Mucosa of rectum (tissue), 2 donors: ENCODE results near the gene RALGDS.

Experiments used
- H3K27ac ChIP-seq, 2 donors: one replicate each; pipeline ENCODE4 v1.7.0; 2013; ENCODE audit warnings: inconsistent platforms in 2 of 2, low read depth in 2 of 2, low read length in 2 of 2
- H3K27me3 ChIP-seq, 2 donors: one replicate each; pipeline ENCODE4 v1.7.0; 2013; ENCODE audit warnings: low read length in 2 of 2; ENCODE audit not compliant: control insufficient read depth in 2 of 2, insufficient read depth in 2 of 2
- H3K36me3 ChIP-seq, 2 donors: one replicate each; pipeline ENCODE4 v1.7.0; 2013; ENCODE audit warnings: low read length in 2 of 2; ENCODE audit not compliant: control insufficient read depth in 2 of 2, insufficient read depth in 2 of 2
- H3K4me1 ChIP-seq, 2 donors: one replicate each; pipeline ENCODE4 v1.7.0; 2013; ENCODE audit warnings: low read length in 2 of 2, mild to moderate bottlenecking in 1 of 2; ENCODE audit not compliant: control insufficient read depth in 2 of 2, insufficient read depth in 2 of 2
- H3K4me3 ChIP-seq, 2 donors: one replicate each; pipeline ENCODE4 v1.7.0; 2013; ENCODE audit warnings: low read length in 2 of 2
- H3K9ac ChIP-seq, 2 donors: one replicate each; pipeline ENCODE4 v1.7.0; 2013; ENCODE audit warnings: low read length in 2 of 2, low read depth in 1 of 2, mild to moderate bottlenecking in 1 of 2
- H3K9me3 ChIP-seq, 2 donors: one replicate each; pipeline ENCODE4 v1.7.0; 2013; ENCODE audit warnings: low read length in 2 of 2; ENCODE audit not compliant: control insufficient read depth in 2 of 2
- donor health status: healthy.
- donor health status: Normal muscosa, but diverticular disease.

Gene RALGDS

GRCh38 chr9:133126697-133127339 lies 5.8 kb upstream of the RALGDS start:
- peak overlapping the region; percentile 42 to 44 for H3K9ac ChIP-seq
- H3K27me3 ChIP-seq: no peaks in the 10 kb centered on the region
- peak overlapping the region; percentile 67 to 78 for H3K27ac ChIP-seq
- H3K4me3 ChIP-seq: peak overlapping the region; percentile 28 to 44
- no peaks in the 10 kb centered on the region for H3K36me3 ChIP-seq
- peaks cover 28 to 57% of the 10 kb centered on the region in 2 donors for H3K4me1 ChIP-seq
- no peaks in the 10 kb centered on the region for H3K9me3 ChIP-seq

DNA sequence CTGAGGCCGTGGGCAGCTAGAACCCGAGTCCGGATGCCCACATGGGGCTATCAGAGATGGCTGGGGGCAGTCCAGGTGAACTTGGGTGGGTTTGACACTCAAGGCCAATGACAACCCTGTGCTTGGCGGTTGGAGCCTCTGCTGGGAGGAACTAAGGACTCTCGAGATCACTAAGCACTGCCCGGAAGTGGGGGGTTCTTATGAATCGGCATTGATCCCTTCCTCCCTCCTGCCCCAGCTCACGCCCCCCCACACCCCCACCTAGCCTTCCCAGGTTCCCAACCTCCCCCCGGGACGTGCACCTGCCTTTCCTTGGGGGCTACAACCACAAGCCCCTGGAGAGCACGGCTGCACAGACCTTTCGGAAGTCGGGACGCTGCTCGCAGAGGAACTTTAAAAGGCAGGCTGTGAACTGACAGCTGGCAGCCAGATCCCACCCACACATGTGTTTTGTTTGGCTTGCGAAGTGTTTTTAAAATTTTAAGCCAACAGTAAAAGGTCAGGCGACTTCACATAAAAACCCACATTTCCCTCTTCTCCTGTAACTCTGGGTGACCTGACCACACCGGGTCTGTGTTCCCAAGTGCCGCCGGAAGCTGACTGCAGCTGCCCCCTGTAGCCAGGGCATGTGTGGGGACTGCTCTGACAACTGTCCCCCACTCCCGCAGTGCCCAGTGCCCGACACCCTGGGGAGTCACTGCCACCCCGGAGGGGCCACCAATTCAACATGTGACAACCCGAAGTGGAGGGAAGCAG lies 5.1 kb upstream of the RALGDS start:
- H3K9ac ChIP-seq: peak overlapping the region; percentile 42 to 44
- no peaks in the 10 kb centered on the region for H3K9me3 ChIP-seq
- H3K36me3 ChIP-seq: no peaks in the 10 kb centered on the region
- H3K4me3 ChIP-seq: peak overlapping the region; percentile 28 to 44
- H3K27ac ChIP-seq: peak overlapping the region; percentile 67 to 78
- no peaks in the 10 kb centered on the region for H3K27me3 ChIP-seq
- peaks cover 29 to 55% of the 10 kb centered on the region in 2 donors for H3K4me1 ChIP-seq

- H3K27me3 ChIP-seq: no peaks in the 10 kb centered on the region
- peaks cover 31 to 62% of the 10 kb centered on the region in 2 donors for H3K4me1 ChIP-seq
- no peaks in the 10 kb centered on the region for H3K9me3 ChIP-seq
- peak overlapping the region in 1 of 2 donors; percentile 11 for H3K27ac ChIP-seq
- H3K9ac ChIP-seq: peak overlapping the region in 1 of 2 donors; percentile 15
- no peak overlapping the region for H3K4me3 ChIP-seq
- no peaks in the 10 kb centered on the region for H3K36me3 ChIP-seq
Observed at GRCh38 chr9:133124907-133125275, 3.9 kb upstream of the RALGDS start.

- peaks cover 36 to 67% of the 10 kb centered on the region in 2 donors for H3K4me1 ChIP-seq
- H3K36me3 ChIP-seq: no peaks in the 10 kb centered on the region
- H3K27me3 ChIP-seq: no peaks in the 10 kb centered on the region
- H3K9ac ChIP-seq: peak overlapping the region in 1 of 2 donors; percentile 15
- H3K9me3 ChIP-seq: no peaks in the 10 kb centered on the region
- H3K27ac ChIP-seq: peak overlapping the region in 1 of 2 donors; percentile 11
- H3K4me3 ChIP-seq: no peak overlapping the region
Observed at GRCh38 chr9:133124123-133124906, 3.3 kb upstream of the RALGDS start.

DNA sequence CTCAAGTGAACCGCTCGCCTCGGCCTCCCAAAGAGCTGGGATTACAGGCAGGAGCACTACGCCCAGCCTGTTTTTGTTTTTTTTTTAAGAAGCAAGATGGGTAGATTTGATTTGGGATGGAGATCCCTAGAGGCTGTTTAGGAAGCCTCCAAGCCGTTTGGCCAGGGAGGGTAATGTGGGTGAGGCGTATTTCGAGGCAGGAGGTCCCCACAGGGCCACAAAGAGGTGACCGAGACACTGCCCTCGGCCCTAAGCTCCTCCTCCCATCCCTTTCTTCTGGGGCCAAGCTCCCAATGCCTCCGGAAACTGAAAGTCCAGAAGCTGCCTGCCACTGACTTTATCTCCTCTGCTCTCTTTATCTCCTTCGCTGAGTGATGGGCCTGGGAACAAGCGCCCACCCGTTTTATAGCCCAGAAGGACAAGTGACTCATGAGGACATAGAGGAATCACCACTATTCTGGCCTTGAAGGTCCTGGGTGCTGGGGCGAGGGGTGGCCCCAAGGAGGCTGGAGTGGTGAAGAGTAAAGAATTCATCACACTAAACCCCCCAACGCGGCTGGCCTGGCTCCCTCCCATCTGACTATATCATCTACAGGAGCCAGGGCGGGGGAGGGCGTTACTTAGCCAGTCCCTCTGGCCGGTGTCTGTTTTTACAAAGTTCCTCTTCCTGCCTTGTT lies 2.0 kb upstream of the RALGDS start:
- Histone ChIP-seq H3K27me3 (no peaks in the 10 kb centered on the region), H3K4me3 (no peak overlapping the region), H3K36me3 (no peaks in the 10 kb centered on the region), H3K9ac (peak overlapping the region in 1 of 2 donors; percentile 39), H3K27ac (peak overlapping the region; percentile 59 to 86), H3K9me3 (no peaks in the 10 kb centered on the region), H3K4me1 (peaks cover 46 to 68% of the 10 kb centered on the region in 2 donors)

GRCh38 chr9:133122605-133122934 lies 1.5 kb upstream of the RALGDS start:
- Histone ChIP-seq H3K4me1 (peaks cover 51 to 63% of the 10 kb centered on the region in 2 donors), H3K27me3 (no peaks in the 10 kb centered on the region), H3K36me3 (no peaks in the 10 kb centered on the region), H3K9ac (no peak overlapping the region), H3K4me3 (no peak overlapping the region), H3K9me3 (no peaks in the 10 kb centered on the region), H3K27ac (peak overlapping the region; percentile 77 to 86)

- no peaks in the 10 kb centered on the region for H3K27me3 ChIP-seq
- H3K4me3 ChIP-seq: peak overlapping the region in 1 of 2 donors; percentile 66
- H3K27ac ChIP-seq: peak overlapping the region; percentile 77 to 86
- no peaks in the 10 kb centered on the region for H3K9me3 ChIP-seq
- H3K4me1 ChIP-seq: peaks cover 50 to 64% of the 10 kb centered on the region in 2 donors
- peak overlapping the region; percentile 65 to 81 for H3K9ac ChIP-seq
- no peaks in the 10 kb centered on the region for H3K36me3 ChIP-seq
Observed at GRCh38 chr9:133121915-133122550, 993 bp upstream of the RALGDS start.

GRCh38 chr9:133120501-133121197 lies 391 bp downstream of the RALGDS start:
- Histone ChIP-seq H3K36me3 (no peaks in the 10 kb centered on the region), H3K27ac (peak overlapping the region; percentile 79 to 84), H3K9me3 (no peaks in the 10 kb centered on the region), H3K9ac (peak overlapping the region; percentile 63 to 87), H3K4me1 (peaks cover 54 to 60% of the 10 kb centered on the region in 2 donors), H3K4me3 (peak overlapping the region; percentile 74 to 77), H3K27me3 (no peaks in the 10 kb centered on the region)

- Histone ChIP-seq H3K27me3 (no peaks in the 10 kb centered on the region), H3K36me3 (no peaks in the 10 kb centered on the region), H3K9ac (peak overlapping the region; percentile 63 to 87), H3K27ac (peak overlapping the region; percentile 79 to 84), H3K4me3 (peak overlapping the region; percentile 74 to 77), H3K4me1 (peaks cover 59 to 61% of the 10 kb centered on the region in 2 donors), H3K9me3 (no peaks in the 10 kb centered on the region)
Observed at GRCh38 chr9:133119846-133120500, 1.1 kb downstream of the RALGDS start.
